ENCODE results near the gene EYA4.

The EYA4 gene

GRCh38 chr6:133463790-133464189 lies 222.6 kb downstream of the EYA4 start:
- DNase-seq: no peak

GRCh38 chr6:133466680-133467079 lies 225.5 kb downstream of the EYA4 start:
- no peak for DNase-seq

DNA sequence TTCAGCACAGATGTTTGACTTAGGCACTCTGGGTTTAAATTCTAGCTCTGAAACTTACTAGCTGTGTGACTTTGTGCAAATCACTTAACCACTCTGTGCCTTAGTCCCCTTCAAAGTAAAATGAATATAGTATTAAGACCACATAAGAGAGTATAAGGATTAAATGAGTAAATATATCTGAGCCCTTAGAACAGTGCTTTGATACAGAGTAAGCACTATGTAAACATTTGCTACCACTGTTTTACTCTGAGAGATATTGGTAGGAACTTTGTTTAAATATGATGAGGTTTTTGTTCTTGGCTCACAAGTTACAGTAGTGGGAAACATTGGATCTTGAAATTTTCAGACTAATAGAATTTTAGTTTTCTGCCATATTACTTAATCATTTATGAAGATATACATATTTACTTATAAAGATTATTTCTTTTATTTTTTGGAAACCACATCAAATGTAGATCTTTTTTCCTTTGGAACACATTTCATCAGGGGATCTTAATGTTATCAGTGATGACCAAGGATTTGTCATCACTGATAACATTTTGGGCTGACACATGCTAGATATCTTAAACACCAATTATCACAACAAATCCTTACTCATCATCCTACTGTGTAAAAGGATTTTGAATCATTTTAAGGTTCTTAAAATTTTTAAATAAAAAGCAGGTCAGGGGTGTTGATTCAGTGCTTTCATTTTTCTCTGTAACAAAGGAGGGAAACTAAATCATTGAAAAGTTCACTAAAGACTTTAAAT lies 226.2 kb downstream of the EYA4 start:
- no peak for DNase-seq

DNA sequence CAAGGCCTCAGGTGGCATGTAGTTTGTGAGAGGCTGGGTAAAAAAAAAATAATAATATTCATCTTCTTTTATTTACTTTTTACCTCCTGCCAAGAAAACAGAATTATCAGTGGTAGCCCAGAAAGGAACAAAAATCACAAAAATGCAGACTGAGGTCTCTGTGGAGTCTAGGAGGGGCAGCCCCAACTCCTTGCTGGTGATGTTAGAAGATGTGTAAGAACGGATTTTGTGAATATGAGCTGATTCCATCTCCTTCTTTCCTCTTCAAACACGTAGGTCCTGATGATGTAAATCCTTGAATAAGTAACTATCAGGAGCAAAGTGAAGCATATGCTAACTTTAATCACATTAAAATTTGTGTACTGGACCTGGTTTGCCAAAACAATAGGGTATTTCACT lies 226.8 kb downstream of the EYA4 start:
- DNase-seq: no peak

DNA sequence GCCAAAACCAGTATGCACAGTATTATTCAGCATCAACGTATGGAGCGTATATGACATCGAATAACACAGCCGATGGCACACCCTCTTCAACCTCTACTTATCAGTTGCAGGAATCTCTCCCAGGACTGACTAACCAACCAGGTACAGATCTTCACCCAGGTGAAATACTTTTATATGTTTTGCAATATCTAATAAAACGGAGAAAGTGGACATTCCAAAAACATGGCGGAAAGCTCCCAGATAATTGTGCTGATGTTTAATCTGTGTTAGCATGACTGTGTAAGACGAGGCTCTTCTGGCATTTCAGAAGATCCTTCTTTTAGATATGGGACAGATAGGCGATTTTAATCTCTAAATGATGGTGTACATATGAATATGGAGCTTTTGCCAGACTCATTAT lies 227.4 kb downstream of the EYA4 start:
- no peak for DNase-seq

DNA sequence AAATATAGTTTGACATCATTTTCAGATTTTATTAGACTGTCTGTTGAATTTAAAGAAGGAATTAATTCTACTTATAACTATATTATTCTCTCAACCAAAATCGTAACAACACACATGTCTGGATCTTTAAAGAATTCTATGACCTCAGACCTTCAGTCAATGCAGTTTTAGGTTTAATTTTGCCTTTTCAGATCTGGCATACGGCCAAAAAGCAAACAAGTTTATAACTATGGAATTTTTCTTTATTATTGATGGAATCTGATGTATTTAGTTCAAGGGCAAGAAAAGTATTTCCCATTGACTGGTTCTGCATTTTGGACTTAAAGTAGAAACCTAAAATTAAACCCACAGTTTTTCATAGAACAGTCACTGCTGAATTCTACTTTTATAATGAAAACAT lies 233.4 kb downstream of the EYA4 start:
- no peak for DNase-seq

DNA sequence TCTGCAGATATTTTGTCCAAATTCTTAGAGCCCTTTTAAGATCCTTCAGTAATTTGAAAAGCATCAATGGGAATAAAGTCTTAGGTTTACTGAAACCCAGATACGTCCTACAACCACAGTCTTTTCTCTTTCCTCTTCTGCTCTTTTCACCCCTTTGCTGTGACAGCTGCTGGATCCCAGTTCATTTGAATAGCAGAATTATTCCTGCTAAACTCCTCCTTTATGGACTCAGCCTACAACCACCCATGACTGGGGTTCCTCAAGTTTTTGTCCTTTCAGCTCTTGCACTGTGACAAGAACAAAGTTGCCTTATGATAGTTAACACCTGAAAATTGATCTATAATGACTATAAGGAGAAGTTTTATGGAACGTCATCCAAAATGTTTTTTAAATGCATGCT lies 237.5 kb downstream of the EYA4 start:
- DNase-seq: no peak

- DNase-seq: no peak
Observed at GRCh38 chr6:133487174-133487573, 246.0 kb downstream of the EYA4 start.

GRCh38 chr6:133495205-133495903 lies 254.2 kb downstream of the EYA4 start:
- no peak for DNase-seq

DNA sequence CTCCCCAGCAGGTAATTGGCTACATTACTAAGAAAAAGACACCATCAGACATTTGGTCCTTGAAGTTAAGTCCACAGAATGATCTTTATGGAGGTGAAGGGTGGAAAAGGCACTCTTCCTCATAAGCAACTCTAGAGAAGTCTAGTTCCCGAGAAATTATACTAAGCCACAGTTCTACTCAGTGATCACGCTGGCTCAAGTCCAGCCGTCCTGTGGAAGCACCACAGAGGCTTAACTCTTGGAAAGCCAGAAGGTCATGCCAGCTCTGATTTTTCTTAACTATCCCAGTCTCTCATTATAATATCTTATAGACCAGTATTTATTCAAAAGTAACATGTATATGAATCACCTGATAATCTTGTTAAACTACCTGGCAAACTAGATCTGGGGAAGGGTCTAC lies 258.5 kb downstream of the EYA4 start:
- no peak for DNase-seq

DNA sequence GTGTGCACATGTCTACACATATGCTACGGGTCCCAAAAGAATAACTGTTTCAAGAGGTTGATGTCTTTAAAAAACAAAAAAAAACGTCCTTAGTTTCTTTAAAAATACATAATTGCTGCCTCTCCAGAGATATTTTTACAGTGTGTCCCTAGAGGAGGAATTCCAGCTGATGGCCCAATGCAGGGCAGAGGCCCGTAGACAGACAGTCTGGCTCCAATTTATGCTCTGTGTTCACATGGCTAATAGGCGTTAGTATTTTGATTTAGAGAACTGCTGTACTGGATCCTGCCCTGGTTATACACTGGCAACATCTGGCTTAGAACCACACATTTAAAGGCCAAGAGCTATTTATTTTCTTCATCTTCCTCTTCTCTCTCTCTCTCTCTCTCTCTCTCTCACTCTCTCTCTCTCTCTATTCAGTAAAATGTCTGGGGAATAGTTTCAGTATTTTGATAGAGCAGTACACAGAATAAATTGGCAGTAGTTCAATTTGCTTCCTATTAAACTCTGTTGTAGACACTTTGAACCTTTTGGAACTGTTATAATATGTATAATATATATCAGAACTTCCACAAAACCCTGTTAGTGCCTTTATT lies 260.6 kb downstream of the EYA4 start:
- no peak for DNase-seq

GRCh38 chr6:133502441-133503335 lies 261.5 kb downstream of the EYA4 start:
- no peak for DNase-seq

GRCh38 chr6:133503336-133503729 lies 262.2 kb downstream of the EYA4 start:
- no peak for DNase-seq

- DNase-seq: no peak
Observed at GRCh38 chr6:133504158-133504557, 263.0 kb downstream of the EYA4 start.

GRCh38 chr6:133504761-133505160 lies 263.6 kb downstream of the EYA4 start:
- no peak for DNase-seq

DNA sequence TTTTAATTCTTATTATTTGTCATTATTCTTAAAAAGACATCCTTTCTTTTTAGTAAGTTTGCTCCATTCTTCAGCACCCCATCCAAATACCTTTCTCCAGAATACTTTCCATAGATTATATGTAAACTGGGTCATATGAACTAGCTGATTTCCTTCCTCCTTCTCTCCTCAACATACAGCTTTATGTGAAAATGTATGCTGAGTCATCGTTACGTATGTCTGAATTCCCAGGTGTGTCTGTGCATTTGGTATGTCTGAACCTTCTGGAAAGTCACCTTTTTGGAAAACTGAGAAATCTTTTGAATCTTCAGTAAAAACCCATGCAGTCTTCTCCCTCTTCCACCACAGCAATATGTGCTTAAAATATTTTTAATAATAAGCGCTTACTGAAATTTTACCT lies 264.5 kb downstream of the EYA4 start:
- DNase-seq: no peak

GRCh38 chr6:133512410-133513016 lies 271.4 kb downstream of the EYA4 start:
- no peak for DNase-seq

DNA sequence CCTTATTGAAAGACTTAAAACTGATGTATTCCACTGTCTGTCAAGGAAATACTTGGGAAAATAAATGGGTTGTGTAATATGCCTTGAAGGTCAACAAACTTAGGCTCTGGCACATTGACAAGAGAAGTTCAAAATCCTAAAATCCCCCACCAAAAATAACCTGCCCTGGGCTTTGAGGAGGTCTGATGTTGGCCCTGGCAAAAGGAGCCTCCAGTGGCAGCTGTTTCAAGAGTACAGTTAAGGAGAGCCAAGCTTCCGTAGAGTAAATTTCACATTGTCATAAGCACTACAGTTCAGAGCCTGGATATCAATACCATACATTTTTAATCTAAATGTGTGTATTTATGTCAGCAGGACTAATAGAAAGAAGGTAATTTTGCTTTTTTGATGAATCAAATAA lies 282.7 kb downstream of the EYA4 start:
- no peak for DNase-seq

GRCh38 chr6:133526436-133526835 lies 285.3 kb downstream of the EYA4 start:
- DNase-seq: no peak

DNA sequence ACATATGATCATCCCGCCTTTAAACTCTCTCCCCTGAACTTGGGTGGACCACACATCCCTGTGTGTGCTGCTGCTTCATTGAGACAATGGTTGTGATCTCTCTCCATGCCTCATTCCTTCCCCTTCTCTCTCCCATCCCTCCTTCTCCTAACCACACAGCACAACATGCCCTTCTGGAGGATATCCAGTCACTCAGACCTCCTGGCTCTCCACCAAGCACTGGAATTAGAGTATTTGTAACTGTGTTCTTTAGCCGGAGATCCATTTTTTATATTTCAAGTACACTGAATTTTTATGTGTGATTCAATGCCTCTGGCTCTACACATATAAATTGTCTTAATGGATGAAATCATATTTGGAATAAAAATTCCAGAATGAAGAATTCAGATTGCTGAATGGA lies 287.4 kb downstream of the EYA4 start:
- DNase-seq: no peak

DNA sequence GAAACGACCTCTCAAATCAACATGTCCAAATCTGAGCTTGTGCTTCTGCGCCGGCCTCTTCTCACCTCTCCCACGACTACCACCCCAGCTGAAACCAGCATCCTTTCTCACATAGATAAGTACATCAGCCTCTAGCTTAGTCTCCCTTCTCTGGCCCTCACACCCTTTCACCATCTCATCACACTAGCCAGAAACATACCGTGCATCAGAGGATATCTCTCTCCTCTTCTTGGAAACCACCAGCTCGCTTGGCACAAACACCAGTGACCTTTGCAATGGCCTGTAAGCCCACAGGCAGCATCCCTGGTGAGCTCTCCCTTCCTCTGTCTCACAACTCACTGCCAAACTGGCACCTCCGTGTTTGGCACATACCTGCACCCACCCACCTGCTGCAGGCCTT lies 291.8 kb downstream of the EYA4 start:
- no peak for DNase-seq

- DNase-seq: no peak
Observed at GRCh38 chr6:133539502-133540259, 298.5 kb downstream of the EYA4 start.

Data from central memory CD4-positive, alpha-beta T cell (primary cell).